Activated CD8-positive, alpha-beta T cell treated with anti-CD3 and anti-CD28 coated beads, Interleukin-2, amount 10 ng/mL, durations not matched to agents 7 days and 5 days (primary cell): ENCODE measurements around the gene SIPA1L2. TPM values are rescaled to one million over a fixed set of nuclear protein-coding genes. Genes with fewer than 3 reads are reported as not detected.
"Not testable (repeated sequence)": the region's sequence is repeated elsewhere in the genome, so short reads cannot be mapped to it uniquely, and the experiment has no call there.

Experiments used
- ATAC-seq: fragments of 150-1000 bp; cut with Tn5 transposase; one replicate; pipeline ENCODE4 v1.10.0; 2021; ENCODE audit warnings: moderate library complexity
- CTCF ChIA-PET: fragments of 350-600 bp; sonication (Branson Sonifier 250); formaldehyde crosslinking; loops from one replicate; lab custom pipeline; 2021; ENCODE audit warnings: antibody characterized with exemption; lab: Charles Lee
- POLR2A ChIA-PET: fragments of 350-600 bp; sonication (Branson Sonifier 250); formaldehyde crosslinking; loops from one replicate; lab custom pipeline; 2021; ENCODE audit warnings: antibody characterized with exemption; lab: Charles Lee
- DNase-seq: peaks from one replicate; pipeline ENCODE4 v3.0.0-alpha.2; 2020
- H3K27ac Mint-ChIP-seq: one replicate; pipeline ENCODE4 v1.8.0; 2021; ENCODE audit warnings: mild to moderate bottlenecking, mixed read lengths
- H3K27me3 Mint-ChIP-seq: one replicate; pipeline ENCODE4 v1.8.0; 2021; ENCODE audit warnings: low read depth, mixed read lengths
- H3K36me3 Mint-ChIP-seq: one replicate; pipeline ENCODE4 v1.8.0; 2021; ENCODE audit warnings: low read depth, mixed read lengths
- H3K4me1 Mint-ChIP-seq: one replicate; pipeline ENCODE4 v1.8.0; 2021; ENCODE audit warnings: low read depth, mixed read lengths
- H3K4me3 Mint-ChIP-seq: one replicate; pipeline ENCODE4 v1.8.0; 2021; ENCODE audit warnings: mild to moderate bottlenecking, mixed read lengths
- H3K9me3 Mint-ChIP-seq: one replicate; pipeline ENCODE4 v1.8.0; 2022; ENCODE audit warnings: mixed read lengths; ENCODE audit not compliant: insufficient read depth
- total RNA-seq, 2 experiments: library from RNA; stranded (reverse); gene quantifications; one replicate each; pipeline ENCODE4 v1.2.3, GENCODE V29; 2021

Gene SIPA1L2
- total RNA-seq, 2 experiments from 2014 or later: 0.23 to 0.66 TPM

- H3K27ac Mint-ChIP-seq: no peak overlapping the region
- no peaks in the 10 kb centered on the region for H3K36me3 Mint-ChIP-seq
- no peak for ATAC-seq
- ChIA-PET CTCF (no interaction called here), POLR2A (interaction anchor here (0.6 kb wide), 1 partner anchor 78 kb away, joined by 4 read pairs; no protein-coding TSS in a partner anchor)
- H3K27me3 Mint-ChIP-seq: peaks cover 10% of the 10 kb centered on the region
- no peaks in the 10 kb centered on the region for H3K9me3 Mint-ChIP-seq
- H3K4me3 Mint-ChIP-seq: no peak overlapping the region
- no peaks in the 10 kb centered on the region for H3K4me1 Mint-ChIP-seq
- DNase-seq: no peak
Observed at GRCh38 chr1:232611834-232612233, 18.1 kb downstream of the SIPA1L2 start.

GRCh38 chr1:232610902-232611745 lies 18.8 kb downstream of the SIPA1L2 start:
- POLR2A ChIA-PET, H3K27ac Mint-ChIP-seq, DNase-seq, H3K9me3 Mint-ChIP-seq, H3K36me3 Mint-ChIP-seq, H3K4me3 Mint-ChIP-seq, ATAC-seq, CTCF ChIA-PET, H3K4me1 Mint-ChIP-seq: not testable (repeated sequence)
- H3K27me3 Mint-ChIP-seq: peaks cover 10% of the 10 kb centered on the region

GRCh38 chr1:232610192-232610901 lies 19.6 kb downstream of the SIPA1L2 start:
- Mint-ChIP-seq H3K9me3 (no peaks in the 10 kb centered on the region), H3K4me3 (no peak overlapping the region), H3K27me3 (peaks cover 10% of the 10 kb centered on the region), H3K36me3 (no peaks in the 10 kb centered on the region), H3K27ac (no peak overlapping the region), H3K4me1 (no peaks in the 10 kb centered on the region)
- DNase-seq (no peak), ATAC-seq (no peak)
- ChIA-PET POLR2A (no interaction called here), CTCF (no interaction called here)

- no peak overlapping the region for H3K27ac Mint-ChIP-seq
- peaks cover 5% of the 10 kb centered on the region for H3K27me3 Mint-ChIP-seq
- no peaks in the 10 kb centered on the region for H3K4me1 Mint-ChIP-seq
- ChIA-PET CTCF (no interaction called here), POLR2A (no interaction called here)
- no peak for DNase-seq
- no peaks in the 10 kb centered on the region for H3K36me3 Mint-ChIP-seq
- no peak for ATAC-seq
- H3K4me3 Mint-ChIP-seq: no peak overlapping the region
- H3K9me3 Mint-ChIP-seq: no peaks in the 10 kb centered on the region
Observed at GRCh38 chr1:232608427-232608826, 21.5 kb downstream of the SIPA1L2 start.

- ATAC-seq (no peak), DNase-seq (no peak)
- H3K36me3 Mint-ChIP-seq: peaks cover under 1% of the 10 kb centered on the region
- H3K4me3 Mint-ChIP-seq: no peak overlapping the region
- POLR2A ChIA-PET: no interaction called here
- H3K9me3 Mint-ChIP-seq: no peaks in the 10 kb centered on the region
- no peaks in the 10 kb centered on the region for H3K27me3 Mint-ChIP-seq
- peaks cover 25% of the 10 kb centered on the region for H3K4me1 Mint-ChIP-seq
- H3K27ac Mint-ChIP-seq: no peak overlapping the region
- CTCF ChIA-PET: interaction anchor here (0.9 to 1.4 kb wide), 2 partner anchors 23 to 25 kb away, joined by 3 to 4 read pairs; no protein-coding TSS in a partner anchor
Observed at GRCh38 chr1:232602622-232603021, 27.3 kb downstream of the SIPA1L2 start.

- no peaks in the 10 kb centered on the region for H3K9me3 Mint-ChIP-seq
- H3K27ac Mint-ChIP-seq: no peak overlapping the region
- peaks cover 1% of the 10 kb centered on the region for H3K36me3 Mint-ChIP-seq
- ChIA-PET CTCF (no interaction called here), POLR2A (no interaction called here)
- no peak for DNase-seq
- no peak for ATAC-seq
- no peak overlapping the region for H3K4me3 Mint-ChIP-seq
- H3K4me1 Mint-ChIP-seq: peaks cover 38% of the 10 kb centered on the region
- no peaks in the 10 kb centered on the region for H3K27me3 Mint-ChIP-seq
Observed at GRCh38 chr1:232600424-232601258, 29.3 kb downstream of the SIPA1L2 start.

- no peaks in the 10 kb centered on the region for H3K9me3 Mint-ChIP-seq
- no peak for DNase-seq
- H3K27me3 Mint-ChIP-seq: no peaks in the 10 kb centered on the region
- ATAC-seq: peak; percentile 14
- peaks cover 38% of the 10 kb centered on the region for H3K4me1 Mint-ChIP-seq
- H3K4me3 Mint-ChIP-seq: no peak overlapping the region
- POLR2A ChIA-PET: no interaction called here
- peaks cover 1% of the 10 kb centered on the region for H3K36me3 Mint-ChIP-seq
- CTCF ChIA-PET: no interaction called here
- H3K27ac Mint-ChIP-seq: peak overlapping the region; percentile 46
Observed at GRCh38 chr1:232599178-232600041, 30.5 kb downstream of the SIPA1L2 start.

- H3K9me3 Mint-ChIP-seq: no peaks in the 10 kb centered on the region
- H3K27me3 Mint-ChIP-seq: no peaks in the 10 kb centered on the region
- ChIA-PET POLR2A (no interaction called here), CTCF (interaction anchor here (1.1 kb wide), 1 partner anchor 29 kb away, joined by 5 read pairs; no protein-coding TSS in a partner anchor)
- no peak overlapping the region for H3K4me3 Mint-ChIP-seq
- DNase-seq (no peak), ATAC-seq (no peak)
- H3K4me1 Mint-ChIP-seq: peaks cover 38% of the 10 kb centered on the region
- peaks cover 1% of the 10 kb centered on the region for H3K36me3 Mint-ChIP-seq
- H3K27ac Mint-ChIP-seq: no peak overlapping the region
Observed at GRCh38 chr1:232598837-232599177, 31.1 kb downstream of the SIPA1L2 start.

GRCh38 chr1:232598133-232598532 lies 31.8 kb downstream of the SIPA1L2 start:
- ATAC-seq (no peak), DNase-seq (no peak)
- ChIA-PET POLR2A (no interaction called here), CTCF (interaction anchor here (1.1 kb wide), 1 partner anchor 29 kb away, joined by 5 read pairs; no protein-coding TSS in a partner anchor)
- no peaks in the 10 kb centered on the region for H3K9me3 Mint-ChIP-seq
- no peaks in the 10 kb centered on the region for H3K27me3 Mint-ChIP-seq
- H3K4me3 Mint-ChIP-seq: no peak overlapping the region
- H3K27ac Mint-ChIP-seq: no peak overlapping the region
- peaks cover 1% of the 10 kb centered on the region for H3K36me3 Mint-ChIP-seq
- H3K4me1 Mint-ChIP-seq: peaks cover 38% of the 10 kb centered on the region

- peaks cover 38% of the 10 kb centered on the region for H3K4me1 Mint-ChIP-seq
Observed at GRCh38 chr1:232597721-232598120, 32.2 kb downstream of the SIPA1L2 start.

More at GRCh38 chr1:232597721-232598120, 32.2 kb downstream of the SIPA1L2 start:
- Mint-ChIP-seq H3K4me3 (no peak overlapping the region), H3K27ac (no peak overlapping the region), H3K9me3 (no peaks in the 10 kb centered on the region), H3K36me3 (peaks cover 1% of the 10 kb centered on the region), H3K27me3 (no peaks in the 10 kb centered on the region)
- no peak for ATAC-seq
- ChIA-PET POLR2A (no interaction called here), CTCF (interaction anchor here (1.1 kb wide), 1 partner anchor 30 kb away, joined by 5 read pairs; no protein-coding TSS in a partner anchor)
- DNase-seq: no peak
